Effector CD4-positive, alpha-beta T cell (primary cell): ENCODE data around the gene KCNJ5.
A peak's percentile ranks its signal among the peaks of the same experiment; 100 is the strongest.

Experiments
- DNase-seq: peaks from one replicate; pipeline ENCODE4 v3.0.0-alpha.2; 2020

The KCNJ5 gene

DNA sequence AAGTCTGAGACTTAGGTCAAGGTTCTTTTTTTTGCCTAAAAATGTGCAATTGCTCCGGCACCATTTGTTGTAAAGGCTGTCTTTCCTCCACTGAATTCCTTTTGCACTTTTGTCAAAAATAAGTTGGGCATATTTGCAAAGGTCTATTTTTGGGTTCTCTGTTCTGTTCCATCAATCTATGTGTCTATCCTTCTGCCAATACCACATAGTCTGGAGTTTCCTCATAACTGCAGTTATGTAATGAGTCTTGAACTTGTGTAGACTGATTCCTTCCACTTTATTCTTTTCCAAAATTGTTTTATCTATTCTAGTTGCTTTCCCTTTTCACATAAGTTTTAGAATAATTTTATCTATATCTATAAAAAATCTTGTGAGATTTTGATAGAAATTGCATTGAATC, 6.7 kb downstream of the KCNJ5 start:
- no peak for DNase-seq

- DNase-seq = no peak
Observed at GRCh38 chr11:128898580-128899344, 7.6 kb downstream of the KCNJ5 start.

GRCh38 chr11:128900468-128900867, 9.3 kb downstream of the KCNJ5 start:
- DNase-seq = no peak

- DNase-seq = no peak
Observed at GRCh38 chr11:128901653-128902514, 10.7 kb downstream of the KCNJ5 start.

- no peak for DNase-seq
Observed at GRCh38 chr11:128902515-128903066, 11.4 kb downstream of the KCNJ5 start.

DNA sequence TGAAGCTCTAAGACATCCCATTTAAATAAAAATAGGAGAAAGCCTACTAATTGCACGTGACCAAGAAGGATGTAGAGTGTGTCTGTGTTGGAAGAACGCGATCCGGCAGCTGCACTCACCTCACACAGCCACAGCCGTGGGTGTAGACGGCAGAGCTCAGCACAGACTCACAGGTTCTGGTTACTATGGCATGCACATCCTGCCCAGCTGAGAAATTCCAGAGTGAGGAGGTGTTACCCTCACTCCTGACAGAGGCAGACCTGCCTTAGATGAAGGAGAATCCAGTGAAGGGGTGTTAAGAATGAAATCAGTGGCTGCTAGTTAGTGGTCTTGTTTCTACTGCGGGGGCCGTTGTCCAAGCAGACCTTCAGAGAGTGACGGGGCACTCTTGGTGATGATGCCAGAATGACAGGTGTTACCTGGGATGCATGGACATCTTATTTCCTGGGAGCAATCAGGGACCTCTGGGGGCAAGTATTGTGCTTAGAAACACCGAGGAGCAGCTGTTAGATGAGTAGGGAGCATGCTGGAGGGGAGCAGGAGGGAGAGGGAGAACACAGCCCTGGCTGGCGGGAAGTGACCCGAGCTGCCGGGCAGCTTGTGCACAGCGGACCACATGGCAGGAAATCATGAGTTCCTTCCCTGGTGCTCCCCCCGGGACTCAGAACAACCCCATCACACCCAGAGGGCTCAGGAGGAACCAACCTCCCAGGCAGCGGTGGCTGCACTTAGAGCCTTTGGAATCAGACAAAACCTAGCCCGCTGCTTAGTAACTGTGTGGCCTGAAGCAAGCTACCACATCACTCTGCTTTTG, 12.3 kb downstream of the KCNJ5 start:
- no peak for DNase-seq

DNA sequence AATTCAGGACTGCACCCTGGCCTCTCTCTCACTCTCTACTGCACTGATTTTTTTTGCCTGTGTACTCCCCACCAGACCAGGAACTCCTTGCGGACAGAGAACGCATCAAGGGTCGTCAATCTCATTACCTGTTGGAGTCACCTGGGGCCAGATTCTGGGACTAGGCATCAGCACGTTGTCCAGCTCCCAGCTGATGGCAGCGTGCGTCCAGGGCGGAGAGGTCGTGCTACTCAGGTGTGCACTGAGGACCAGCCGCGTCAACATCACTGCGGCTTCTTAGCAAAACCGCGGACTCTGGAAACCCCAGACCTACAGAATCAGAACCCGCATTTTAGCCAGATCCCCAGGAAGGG, 13.1 kb downstream of the KCNJ5 start:
- no peak for DNase-seq

- DNase-seq = no peak
Observed at GRCh38 chr11:128904656-128905344, 13.6 kb downstream of the KCNJ5 start.

- DNase-seq = peak; percentile 25
Observed at GRCh38 chr11:128905345-128906184, 14.4 kb downstream of the KCNJ5 start.

GRCh38 chr11:128906185-128907050, 15.3 kb downstream of the KCNJ5 start:
- no peak for DNase-seq

DNA sequence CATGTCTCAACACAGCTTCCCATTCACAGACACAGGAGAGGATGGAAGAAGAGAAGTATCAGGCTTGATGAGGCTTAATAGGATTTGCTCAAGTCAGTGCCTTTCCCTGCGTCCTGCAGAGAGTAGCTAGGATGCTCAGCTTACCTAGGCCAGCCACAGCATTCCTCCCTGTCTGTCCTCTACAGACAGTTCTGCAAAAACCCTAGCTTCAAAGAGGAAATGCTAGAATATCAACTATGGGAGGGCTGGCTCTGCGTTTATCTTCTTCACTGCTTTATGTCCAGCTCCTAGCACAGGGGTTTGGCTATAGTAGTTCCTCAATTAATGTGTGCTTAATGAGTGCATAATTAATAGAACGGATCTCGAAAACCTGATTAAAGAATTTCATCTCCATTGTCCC, 16.4 kb downstream of the KCNJ5 start:
- no peak for DNase-seq

DNA sequence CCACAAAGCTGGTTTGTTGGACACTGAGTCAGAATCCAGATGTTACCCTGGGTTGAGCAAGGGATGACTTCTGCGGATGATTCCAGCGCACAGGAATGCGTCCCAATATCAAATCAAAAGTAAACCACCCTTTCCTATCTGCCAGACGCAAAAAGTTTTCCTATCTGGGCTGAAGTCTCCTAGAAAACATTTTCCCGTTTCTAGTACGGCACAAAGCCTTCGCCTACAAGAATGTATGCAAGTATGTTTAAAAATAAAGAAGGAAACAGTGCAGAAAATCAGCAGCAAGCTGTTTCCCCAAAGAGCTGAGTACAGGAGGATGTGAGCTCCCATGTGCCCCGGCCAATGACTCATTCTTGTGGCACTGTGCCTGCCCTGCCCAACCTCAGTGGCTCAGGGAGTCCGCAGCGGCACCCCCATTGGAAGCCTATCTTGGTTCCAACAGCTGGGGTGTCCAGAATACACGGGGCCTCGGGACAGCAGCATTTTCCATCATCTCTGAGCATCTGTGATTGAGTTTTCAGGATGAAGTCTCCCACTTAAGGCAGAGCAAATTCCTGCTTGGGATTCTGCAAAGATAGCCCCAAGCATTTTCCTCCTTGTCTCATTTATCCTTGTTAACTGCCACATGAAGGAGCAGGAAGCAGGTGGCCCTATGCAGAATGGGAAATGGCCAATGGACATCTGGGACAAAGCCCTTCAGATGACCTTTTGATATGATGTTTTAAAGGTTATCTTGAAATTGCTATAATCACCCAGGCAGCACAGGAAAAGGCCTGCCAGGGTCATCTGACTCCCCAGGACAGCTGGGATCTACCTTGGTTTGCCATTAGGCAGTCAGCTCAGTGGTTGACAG, 17.5 kb downstream of the KCNJ5 start:
- no peak for DNase-seq

GRCh38 chr11:128909438-128910125, 18.4 kb downstream of the KCNJ5 start:
- DNase-seq = no peak

DNA sequence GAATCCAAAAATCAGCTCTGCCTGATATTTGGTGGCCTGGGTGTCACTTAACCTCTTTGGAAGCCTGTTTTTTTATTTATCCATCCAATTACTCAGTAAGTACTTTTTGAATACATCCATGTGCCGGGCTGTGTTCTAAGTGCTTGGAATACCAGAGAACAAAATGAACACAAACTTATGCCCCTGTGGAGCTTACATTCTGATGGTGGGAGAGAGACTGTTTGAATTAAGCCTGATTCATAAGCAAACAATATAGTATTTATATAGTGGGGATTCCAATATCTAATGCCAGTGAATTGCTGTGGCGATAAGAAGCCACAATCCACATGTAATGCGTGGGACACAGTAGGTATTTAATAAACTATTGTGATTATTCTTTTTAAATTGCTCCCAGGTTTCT, 19.4 kb downstream of the KCNJ5 start:
- DNase-seq = no peak

GRCh38 chr11:128911239-128911638, 20.1 kb downstream of the KCNJ5 start:
- no peak for DNase-seq

DNA sequence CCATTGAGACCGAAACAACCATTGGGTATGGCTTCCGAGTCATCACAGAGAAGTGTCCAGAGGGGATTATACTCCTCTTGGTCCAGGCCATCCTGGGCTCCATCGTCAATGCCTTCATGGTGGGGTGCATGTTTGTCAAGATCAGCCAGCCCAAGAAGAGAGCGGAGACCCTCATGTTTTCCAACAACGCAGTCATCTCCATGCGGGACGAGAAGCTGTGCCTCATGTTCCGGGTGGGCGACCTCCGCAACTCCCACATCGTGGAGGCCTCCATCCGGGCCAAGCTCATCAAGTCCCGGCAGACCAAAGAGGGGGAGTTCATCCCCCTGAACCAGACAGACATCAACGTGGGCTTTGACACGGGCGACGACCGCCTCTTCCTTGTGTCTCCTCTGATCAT, 20.5 kb downstream of the KCNJ5 start:
- DNase-seq = no peak

- no peak for DNase-seq
Observed at GRCh38 chr11:128913806-128914205, 22.6 kb downstream of the KCNJ5 start.

- DNase-seq = no peak
Observed at GRCh38 chr11:128914216-128915148, 23.3 kb downstream of the KCNJ5 start.
